Measurements from ENCODE around the gene GALNT15. TPM values are rescaled to one million over a fixed set of nuclear protein-coding genes. Genes with fewer than 3 reads are reported as not detected.

Gene GALNT15
- total RNA-seq, 4 donors from 2014 or later, result 728 to 954 (median 831) TPM

DNA sequence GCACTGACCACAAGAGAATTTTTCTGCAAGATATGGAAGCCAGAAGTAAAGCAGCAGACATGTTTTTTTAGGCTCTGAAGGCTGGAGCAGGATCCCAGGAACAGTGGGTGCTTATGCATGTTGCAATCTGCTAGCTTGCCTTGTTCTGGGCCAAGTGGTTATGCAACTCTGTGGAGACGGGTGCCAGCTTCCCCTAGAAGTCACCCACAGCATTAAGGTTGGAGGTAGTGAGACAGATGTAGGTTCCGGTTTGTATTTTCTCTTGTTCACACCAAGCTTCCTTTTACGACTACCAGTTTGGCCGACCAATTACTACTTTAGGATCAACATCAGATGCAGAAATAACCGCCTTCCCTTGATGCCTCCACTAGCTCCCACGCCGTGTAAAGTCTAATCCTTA is 79.1 kb downstream of the GALNT15 start:
- TF ChIP-seq, protein P1, sequence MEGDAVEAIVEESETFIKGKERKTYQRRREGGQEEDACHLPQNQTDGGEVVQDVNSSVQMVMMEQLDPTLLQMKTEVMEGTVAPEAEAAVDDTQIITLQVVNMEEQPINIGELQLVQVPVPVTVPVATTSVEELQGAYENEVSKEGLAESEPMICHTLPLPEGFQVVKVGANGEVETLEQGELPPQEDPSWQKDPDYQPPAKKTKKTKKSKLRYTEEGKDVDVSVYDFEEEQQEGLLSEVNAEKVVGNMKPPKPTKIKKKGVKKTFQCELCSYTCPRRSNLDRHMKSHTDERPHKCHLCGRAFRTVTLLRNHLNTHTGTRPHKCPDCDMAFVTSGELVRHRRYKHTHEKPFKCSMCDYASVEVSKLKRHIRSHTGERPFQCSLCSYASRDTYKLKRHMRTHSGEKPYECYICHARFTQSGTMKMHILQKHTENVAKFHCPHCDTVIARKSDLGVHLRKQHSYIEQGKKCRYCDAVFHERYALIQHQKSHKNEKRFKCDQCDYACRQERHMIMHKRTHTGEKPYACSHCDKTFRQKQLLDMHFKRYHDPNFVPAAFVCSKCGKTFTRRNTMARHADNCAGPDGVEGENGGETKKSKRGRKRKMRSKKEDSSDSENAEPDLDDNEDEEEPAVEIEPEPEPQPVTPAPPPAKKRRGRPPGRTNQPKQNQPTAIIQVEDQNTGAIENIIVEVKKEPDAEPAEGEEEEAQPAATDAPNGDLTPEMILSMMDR (IDR thresholded peaks at IDR 0.05; ENCODE audit: low read depth), result no peak

DNA sequence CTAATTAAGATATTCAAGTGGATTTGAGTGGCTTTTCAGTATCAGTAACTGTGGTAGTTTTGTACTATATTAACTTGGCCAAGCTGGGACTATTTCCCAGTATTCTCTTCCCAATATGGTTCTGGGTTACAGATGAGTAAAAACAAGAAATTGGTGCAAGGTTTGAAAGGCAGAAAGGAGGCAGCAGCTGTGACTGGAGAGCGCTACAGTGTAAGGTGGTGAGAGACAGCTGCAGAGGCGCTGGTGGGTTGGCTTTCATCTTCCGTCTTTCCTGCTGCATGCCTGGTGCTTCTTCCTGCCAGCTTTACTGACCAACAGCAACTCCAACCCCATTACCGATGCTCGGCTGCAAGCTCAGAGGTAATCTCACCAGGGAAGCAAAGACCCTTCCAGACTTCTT is 80.4 kb downstream of the GALNT15 start:
- TF ChIP-seq, protein P1 (IDR thresholded peaks at IDR 0.05; ENCODE audit: low read depth), result no peak

DNA sequence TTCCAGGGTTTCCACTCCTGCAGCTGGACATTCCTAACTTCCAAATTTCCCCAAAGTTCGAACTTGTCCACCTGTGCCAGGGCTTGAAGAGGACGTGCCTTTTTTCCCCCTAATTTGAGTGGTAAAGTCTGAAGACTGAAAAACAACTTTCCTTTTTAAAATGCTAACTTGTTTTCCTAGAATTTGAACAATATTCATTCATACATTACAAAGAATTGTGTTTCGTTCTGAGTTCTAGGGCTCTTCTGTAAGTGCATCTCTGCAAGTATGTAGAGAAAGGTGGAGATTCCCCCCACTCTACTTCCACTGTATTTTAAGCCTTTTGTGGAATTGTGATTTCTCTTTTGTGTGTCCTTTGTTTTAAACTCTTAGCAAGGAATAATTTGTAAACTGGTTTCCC is 80.8 kb downstream of the GALNT15 start:
- TF ChIP-seq, protein P1 (IDR thresholded peaks at IDR 0.05; ENCODE audit: low read depth), result no peak

DNA sequence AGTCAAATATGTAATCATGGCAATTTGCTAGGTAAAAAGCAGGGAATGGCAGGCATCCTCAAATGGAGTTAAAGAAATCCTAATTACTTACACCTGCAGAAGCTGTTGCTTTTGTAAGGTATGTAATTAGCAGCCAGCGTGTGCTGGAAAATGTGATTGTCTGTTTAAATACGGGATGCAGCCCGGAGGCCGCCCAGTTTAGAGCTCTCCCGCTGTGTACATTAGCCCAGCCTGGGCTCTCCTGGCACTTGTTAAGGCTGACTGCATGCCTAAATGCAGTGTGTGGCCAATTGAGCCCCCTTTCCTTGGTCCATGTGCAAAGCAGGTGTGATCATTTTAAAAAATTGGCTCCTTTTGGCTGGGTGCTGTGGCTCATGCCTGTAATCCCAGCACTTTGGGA is 81.2 kb downstream of the GALNT15 start:
- TF ChIP-seq, protein P1 (IDR thresholded peaks at IDR 0.05; ENCODE audit: low read depth), result no peak

DNA sequence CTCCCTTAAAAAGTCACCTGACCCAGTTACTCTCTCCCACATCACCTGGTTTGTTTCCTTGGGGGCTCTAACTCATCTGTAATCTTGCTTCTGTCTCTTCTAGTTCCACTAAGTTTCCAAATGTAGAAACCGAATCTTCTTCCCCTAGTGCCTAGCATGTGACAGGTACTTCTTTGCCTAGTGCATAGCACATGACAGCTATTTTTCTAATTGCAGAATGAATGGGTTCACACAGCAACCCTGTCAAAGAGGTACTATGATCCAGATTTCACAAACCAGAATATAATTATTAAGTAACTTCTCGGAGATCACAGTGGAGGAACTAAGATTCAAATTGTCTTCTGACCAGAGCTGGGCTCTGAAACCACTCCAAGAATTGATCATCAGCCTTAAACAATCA is 82.8 kb downstream of the GALNT15 start:
- TF ChIP-seq, protein P1 (IDR thresholded peaks at IDR 0.05; ENCODE audit: low read depth), result no peak

DNA sequence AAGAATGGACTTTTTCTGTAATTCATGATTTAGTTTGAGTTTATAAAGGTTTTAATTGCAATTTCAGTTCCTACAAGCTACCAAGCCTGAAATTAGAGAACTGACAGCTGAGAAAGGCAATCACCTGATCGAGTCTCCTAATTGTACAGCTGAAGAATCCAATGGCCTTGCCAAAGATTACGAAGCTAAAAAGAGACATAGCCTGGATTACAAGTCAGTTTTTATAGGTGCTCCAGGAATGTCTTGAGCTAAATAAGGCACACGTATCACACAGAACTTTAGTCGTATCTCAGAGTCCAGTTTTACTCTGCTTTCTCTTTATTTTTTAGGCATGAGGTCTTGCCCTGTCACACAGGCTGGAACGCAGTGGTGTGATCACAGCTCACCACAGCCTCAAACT is 83.7 kb downstream of the GALNT15 start:
- TF ChIP-seq, protein P1 (IDR thresholded peaks at IDR 0.05; ENCODE audit: low read depth), result no peak

DNA sequence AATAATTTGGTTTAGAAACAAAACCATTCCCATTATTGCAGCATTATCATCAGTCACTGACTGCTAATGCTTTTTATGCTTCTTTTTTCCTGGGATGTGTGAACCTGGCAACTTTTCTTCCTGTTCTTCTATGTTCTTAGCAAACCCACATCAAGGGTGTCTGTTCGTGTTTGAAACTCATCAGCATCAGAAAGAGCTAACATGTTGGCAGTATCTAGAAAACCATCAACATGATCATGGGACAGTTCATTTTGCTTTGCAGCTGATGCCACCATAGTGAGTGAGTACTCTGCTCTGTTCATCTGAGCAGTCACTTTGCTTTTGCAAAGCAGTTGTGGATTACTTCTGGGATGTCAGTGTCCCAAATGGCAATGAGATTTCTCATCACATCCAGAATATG is 84.4 kb downstream of the GALNT15 start:
- TF ChIP-seq, protein P1 (IDR thresholded peaks at IDR 0.05; ENCODE audit: low read depth), result no peak

Data from subcutaneous adipose tissue (tissue), 4 donors.